Measurements from ENCODE around the gene GRAMD2B. TPM values are rescaled to one million over a fixed set of nuclear protein-coding genes. Genes with fewer than 3 reads are reported as not detected.

The GRAMD2B gene
- total RNA-seq, 1 experiment from 2014 or later = 7.2 TPM

DNA sequence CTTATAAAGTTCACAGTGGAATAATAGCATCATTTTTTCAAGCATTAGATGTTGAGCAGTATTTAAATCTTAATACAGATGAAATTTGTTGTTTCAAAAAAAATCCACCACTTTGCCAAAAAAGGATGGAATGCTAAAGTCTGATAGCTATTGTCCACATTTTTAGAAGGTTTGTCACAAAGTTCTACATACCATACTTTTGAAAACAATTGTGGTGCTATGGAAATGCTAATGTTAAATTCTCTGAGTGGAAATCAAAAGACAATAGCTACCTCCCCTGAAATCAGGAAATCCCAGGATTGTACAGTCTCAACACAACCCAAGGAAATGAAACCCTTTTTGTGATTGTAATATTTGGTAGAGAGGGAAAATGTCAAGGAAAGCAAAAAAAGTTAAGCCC is 19.3 kb upstream of the GRAMD2B start:
- H3K9ac ChIP-seq (ENCODE audit: low read length) = no peak overlapping the region
- H3K36me3 ChIP-seq (ENCODE audit: control insufficient read depth in 1 of 2, insufficient read depth in 2 of 2, low read length in 2 of 2) = no peaks in the 10 kb centered on the region
- H3K4me3 ChIP-seq (replicated peaks in 1 of 2; ENCODE audit: low read depth in 1 of 2, low read length in 2 of 2) = no peak overlapping the region
- no peaks in the 10 kb centered on the region for H3K79me2 ChIP-seq (ENCODE audit: insufficient read depth, low read length)
- H3K4me2 ChIP-seq (ENCODE audit: low read length) = no peak overlapping the region
- peaks cover 10 to 12% of the 10 kb centered on the region in 2 experiments for H3K9me3 ChIP-seq (ENCODE audit: control insufficient read depth in 1 of 2, insufficient read depth in 1 of 2, low read depth in 1 of 2, low read length in 2 of 2)
- ATAC-seq (no peak), DNase-seq (ENCODE audit: low read depth, low spot score) (no peak)
- BruUV-seq (replicated peaks) = no TSS peak
- H3K4me1 ChIP-seq (ENCODE audit: control insufficient read depth in 1 of 2, insufficient read depth in 2 of 2, low read length in 2 of 2) = no peaks in the 10 kb centered on the region
- no peak overlapping the region for H3K27ac ChIP-seq (ENCODE audit: low read depth, low read length)
- H3K27me3 ChIP-seq (ENCODE audit: insufficient read depth, low read length) = no peaks in the 10 kb centered on the region
- CTCF ChIA-PET = no interaction called here
- RAD21 ChIA-PET (ENCODE audit: low non-redundant PET in 1 of 2, low total read pairs in 2 of 2, uncharacterized antibody in 2 of 2, unreplicated experiment in 2 of 2) = no interaction called here
- POLR2A ChIA-PET = no interaction called here
- H4K20me1 ChIP-seq (ENCODE audit: insufficient read depth) = no peaks in the 10 kb centered on the region
- no peak overlapping the region for H2AFZ ChIP-seq (ENCODE audit: low read depth, low read length, poor library complexity, severe bottlenecking)
- intact Hi-C loops (cut with micrococcal nuclease) = no loop called here
- no peak for TF ChIP-seq RAD21 (IDR thresholded peaks at IDR 0.05; ENCODE audit: low read depth)
- no peak for TF ChIP-seq EGR1 (IDR thresholded peaks at IDR 0.05; ENCODE audit: low read depth)
- no peak for TF ChIP-seq SIN3A (IDR thresholded peaks at IDR 0.05; ENCODE audit: low read depth)
- no peak for TF ChIP-seq EZH2phosphoT487 (IDR thresholded peaks at IDR 0.05; ENCODE audit: borderline replicate concordance)
- no peak for TF ChIP-seq ELF1 (IDR thresholded peaks at IDR 0.05; ENCODE audit: borderline replicate concordance, low read depth)
- no peak for TF ChIP-seq POLR2AphosphoS5 (IDR thresholded peaks at IDR 0.05; ENCODE audit: low read depth, low read length)
- TF ChIP-seq JUND (IDR thresholded peaks at IDR 0.05) = no peak
- no peak for TF ChIP-seq SP1 (IDR thresholded peaks at IDR 0.05; ENCODE audit: low read depth)
- TF ChIP-seq, protein P1, sequence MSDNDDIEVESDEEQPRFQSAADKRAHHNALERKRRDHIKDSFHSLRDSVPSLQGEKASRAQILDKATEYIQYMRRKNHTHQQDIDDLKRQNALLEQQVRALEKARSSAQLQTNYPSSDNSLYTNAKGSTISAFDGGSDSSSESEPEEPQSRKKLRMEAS (IDR thresholded peaks at IDR 0.05) = no peak
- H3K9me2 ChIP-seq (ENCODE audit: insufficient read depth) = no peaks in the 10 kb centered on the region

DNA sequence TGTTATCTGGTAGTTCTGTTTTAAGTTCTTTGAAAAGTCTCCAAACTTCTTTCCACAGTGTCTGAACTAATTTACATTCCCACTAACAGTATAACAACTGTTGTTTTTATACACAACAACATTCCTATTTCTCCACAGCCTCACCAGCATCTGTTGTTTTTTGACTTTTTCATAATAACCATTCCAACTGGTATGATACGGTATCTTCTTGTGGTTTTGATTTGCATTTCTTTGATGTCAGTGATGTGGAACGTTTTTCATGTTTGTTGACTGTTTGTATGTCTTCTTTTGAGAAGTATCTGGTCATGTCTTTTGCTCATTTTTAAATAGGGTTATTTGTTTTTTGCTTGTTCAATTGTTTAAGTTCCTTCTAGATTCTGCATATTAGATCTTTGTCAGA is 12.6 kb upstream of the GRAMD2B start:
- no peaks in the 10 kb centered on the region for H3K36me3 ChIP-seq (ENCODE audit: control insufficient read depth in 1 of 2, insufficient read depth in 2 of 2, low read length in 2 of 2)
- ATAC-seq (no peak), DNase-seq (ENCODE audit: low read depth, low spot score) (no peak)
- no peak overlapping the region for H3K9ac ChIP-seq (ENCODE audit: low read length)
- no peak overlapping the region for H2AFZ ChIP-seq (ENCODE audit: low read depth, low read length, poor library complexity, severe bottlenecking)
- ChIA-PET POLR2A (no interaction called here), CTCF (no interaction called here), RAD21 (ENCODE audit: low non-redundant PET in 1 of 2, low total read pairs in 2 of 2, uncharacterized antibody in 2 of 2, unreplicated experiment in 2 of 2) (no interaction called here)
- no peak overlapping the region for H3K4me2 ChIP-seq (ENCODE audit: low read length)
- no peaks in the 10 kb centered on the region for H3K9me3 ChIP-seq (ENCODE audit: control insufficient read depth in 1 of 2, insufficient read depth in 1 of 2, low read depth in 1 of 2, low read length in 2 of 2)
- no peaks in the 10 kb centered on the region for H3K4me1 ChIP-seq (ENCODE audit: control insufficient read depth in 1 of 2, insufficient read depth in 2 of 2, low read length in 2 of 2)
- H3K27me3 ChIP-seq (ENCODE audit: insufficient read depth, low read length) = no peaks in the 10 kb centered on the region
- no peak overlapping the region for H3K4me3 ChIP-seq (replicated peaks in 1 of 2; ENCODE audit: low read depth in 1 of 2, low read length in 2 of 2)
- no TSS peak for BruUV-seq (replicated peaks)
- intact Hi-C loops (cut with micrococcal nuclease) = no loop called here
- H4K20me1 ChIP-seq (ENCODE audit: insufficient read depth) = no peaks in the 10 kb centered on the region
- no peaks in the 10 kb centered on the region for H3K79me2 ChIP-seq (ENCODE audit: insufficient read depth, low read length)
- no peaks in the 10 kb centered on the region for H3K9me2 ChIP-seq (ENCODE audit: insufficient read depth)
- H3K27ac ChIP-seq (ENCODE audit: low read depth, low read length) = no peak overlapping the region
- TF ChIP-seq ZNF274 (IDR thresholded peaks at IDR 0.05; ENCODE audit: low read depth, low read length) = no peak
